Naive thymus-derived CD4-positive, alpha-beta T cell (primary cell): Measurements from ENCODE around the gene CCDC181. TPM values are rescaled to one million over a fixed set of nuclear protein-coding genes. Genes with fewer than 3 reads are reported as not detected.
"Not testable (repeated sequence)": the region's sequence is repeated elsewhere in the genome, so short reads cannot be mapped to it uniquely, and the experiment has no call there.

ENCODE experiments used
- ATAC-seq: fragments of 150-1000 bp; cut with Tn5 transposase; 2 replicates; pipeline ENCODE4 v1.10.0; 2021; ENCODE audit warnings: mild to moderate bottlenecking, moderate library complexity
- CTCF ChIA-PET: fragments of 350-600 bp; sonication (Branson Sonifier 250); formaldehyde crosslinking; loops from one replicate; lab custom pipeline; 2021; ENCODE audit warnings: antibody characterized with exemption; lab: Charles Lee
- POLR2A ChIA-PET: fragments of 350-600 bp; sonication (Branson Sonifier 250); formaldehyde crosslinking; loops from one replicate; lab custom pipeline; 2021; ENCODE audit warnings: antibody characterized with exemption, inconsistent platforms; lab: Charles Lee
- DNase-seq, 9 donors: peaks; one replicate each; pipeline versions ENCODE4 v3.0.0 to v3.0.0-alpha.2; 2020 to 2022; ENCODE audit warnings: mixed read lengths in 1 of 9
- H3K27ac ChIP-seq: one replicate; pipeline ENCODE4 v1.7.0; 2013; ENCODE audit warnings: mild to moderate bottlenecking, low read depth, low read length, moderate library complexity
- H3K27me3 ChIP-seq, 2 donors: one replicate each; pipeline ENCODE4 v1.7.0; 2013; ENCODE audit warnings: low read length in 2 of 2, mild to moderate bottlenecking in 2 of 2, moderate library complexity in 2 of 2; ENCODE audit not compliant: control insufficient read depth in 2 of 2, insufficient read depth in 2 of 2
- H3K36me3 ChIP-seq, 3 experiments: 1 replicate in 2 of 3; 2 replicates in 1 of 3; pipeline ENCODE4 v1.7.0; 2013; ENCODE audit warnings: low read length in 3 of 3, mild to moderate bottlenecking in 3 of 3, moderate library complexity in 1 of 3; ENCODE audit not compliant: insufficient read depth in 3 of 3, control insufficient read depth in 2 of 3
- H3K4me1 ChIP-seq, 2 donors: one replicate each; pipeline ENCODE4 v1.7.0; 2013; ENCODE audit warnings: low read length in 2 of 2, mild to moderate bottlenecking in 2 of 2, moderate library complexity in 1 of 2; ENCODE audit not compliant: control insufficient read depth in 2 of 2, insufficient read depth in 2 of 2
- H3K4me3 ChIP-seq: 2 replicates; pipeline ENCODE4 v1.7.0; 2013; ENCODE audit warnings: mild to moderate bottlenecking, low read length
- H3K9me3 ChIP-seq, 3 experiments: 1 replicate in 2 of 3; 2 replicates in 1 of 3; pipeline ENCODE4 v1.7.0; 2013; ENCODE audit warnings: low read length in 3 of 3; ENCODE audit not compliant: control insufficient read depth in 2 of 3
- H3K27ac Mint-ChIP-seq, 9 donors: one replicate each; pipeline ENCODE4 v1.8.0; 2020 to 2022; ENCODE audit warnings: mixed read lengths in 9 of 9, mild to moderate bottlenecking in 8 of 9, moderate library complexity in 5 of 9, inconsistent platforms in 2 of 9
- H3K27me3 Mint-ChIP-seq, 5 donors: one replicate each; pipeline ENCODE4 v1.8.0; 2021 to 2022; ENCODE audit warnings: mixed read lengths in 5 of 5, mild to moderate bottlenecking in 1 of 5
- H3K36me3 Mint-ChIP-seq, 5 donors: one replicate each; pipeline ENCODE4 v1.8.0; 2020 to 2022; ENCODE audit warnings: mixed read lengths in 5 of 5, mild to moderate bottlenecking in 3 of 5, inconsistent platforms in 1 of 5
- H3K4me1 Mint-ChIP-seq, 7 donors: one replicate each; pipeline ENCODE4 v1.8.0; 2020 to 2022; ENCODE audit warnings: mixed read lengths in 7 of 7, mild to moderate bottlenecking in 3 of 7, inconsistent platforms in 1 of 7
- H3K4me3 Mint-ChIP-seq, 10 donors: one replicate each; pipeline ENCODE4 v1.8.0; 2020 to 2022; ENCODE audit warnings: mild to moderate bottlenecking in 10 of 10, mixed read lengths in 10 of 10, moderate library complexity in 6 of 10, inconsistent platforms in 2 of 10
- H3K9me3 Mint-ChIP-seq, 11 donors: one replicate each; pipeline ENCODE4 v1.8.0; 2020 to 2022; ENCODE audit warnings: mixed read lengths in 11 of 11, mild to moderate bottlenecking in 4 of 11, inconsistent platforms in 1 of 11, moderate library complexity in 1 of 11
- intact Hi-C, 2 donors: fragments of 100-400 bp; cut with micrococcal nuclease; formaldehyde crosslinking; loops; one replicate each; pipeline ENCODE4 v1.15.1; 2023
- polyA plus RNA-seq, 2 donors: library from polyadenylated mRNA; unstranded; fragments of 300-500 nt; fragmentation: Illumina TruSeq; gene quantifications; one replicate each; pipeline ENCODE4 v1.2.3, GENCODE V29; 2021
- total RNA-seq, 6 experiments: library from RNA in 5 of 6; stranded (reverse) in 5 of 6; gene quantifications; 1 replicate in 5 of 6; 2 replicates in 1 of 6; pipeline ENCODE4 v1.2.3 and lab custom pipeline; 2021 to 2026

Gene CCDC181
- total and polyA plus RNA-seq, 7 experiments from 2014 or later: not detected

- Histone ChIP-seq H3K27ac (no peak overlapping the region), H3K36me3 (no peaks in the 10 kb centered on the region), H3K4me3 (no peak overlapping the region), H3K4me1 (no peaks in the 10 kb centered on the region), H3K9me3 (no peaks in the 10 kb centered on the region), H3K27me3 (no peaks in the 10 kb centered on the region)
- Mint-ChIP-seq H3K9me3 (peaks cover 0 to 37% (median 19%) of the 10 kb centered on the region in 11 donors), H3K4me3 (no peak overlapping the region), H3K27me3 (peaks cover 0 to 32% (median 6%) of the 10 kb centered on the region in 5 donors), H3K4me1 (no peaks in the 10 kb centered on the region), H3K27ac (no peak overlapping the region), H3K36me3 (peaks cover 0 to 7% (median under 1%) of the 10 kb centered on the region in 5 donors)
- intact Hi-C loops: no loop called here
- DNase-seq (no peak), ATAC-seq (no peak)
- ChIA-PET CTCF (no interaction called here), POLR2A (no interaction called here)
These were observed 12.3 kb downstream of the CCDC181 start for GRCh38 chr1:169414952-169415351.

DNA sequence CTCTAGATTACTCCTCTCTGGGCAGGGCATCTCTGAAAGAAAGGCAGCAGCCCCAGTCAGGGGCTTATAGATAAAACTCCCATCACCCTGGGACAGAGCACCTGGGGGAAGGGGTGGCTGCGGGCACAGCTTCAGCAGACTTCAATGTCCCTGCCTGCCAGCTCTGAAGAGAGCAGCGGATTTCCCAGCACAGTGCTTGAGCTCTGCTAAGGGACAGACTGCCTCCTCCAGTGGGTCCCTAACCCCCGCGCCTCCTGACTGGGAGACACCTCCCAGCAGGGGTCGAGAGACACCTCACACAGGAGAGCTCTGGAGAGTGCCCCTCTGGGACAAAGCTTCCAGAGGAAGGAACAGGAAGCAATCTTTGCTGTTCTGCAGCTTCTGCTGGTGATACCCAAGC is 18.9 kb downstream of the CCDC181 start:
- H3K4me3 Mint-ChIP-seq, H3K4me1 Mint-ChIP-seq, POLR2A ChIA-PET, H3K27ac Mint-ChIP-seq, ATAC-seq, H3K27me3 ChIP-seq, H3K27ac ChIP-seq, intact Hi-C loops, DNase-seq, H3K9me3 ChIP-seq, CTCF ChIA-PET, H3K4me3 ChIP-seq, H3K36me3 ChIP-seq, H3K4me1 ChIP-seq: not testable (repeated sequence)
- Mint-ChIP-seq H3K9me3 (peaks cover 10 to 98% (median 43%) of the 10 kb centered on the region in 11 donors), H3K36me3 (peaks cover 0 to 13% (median 10%) of the 10 kb centered on the region in 5 donors), H3K27me3 (peaks cover 0 to 22% (median 0%) of the 10 kb centered on the region in 5 donors)

DNA sequence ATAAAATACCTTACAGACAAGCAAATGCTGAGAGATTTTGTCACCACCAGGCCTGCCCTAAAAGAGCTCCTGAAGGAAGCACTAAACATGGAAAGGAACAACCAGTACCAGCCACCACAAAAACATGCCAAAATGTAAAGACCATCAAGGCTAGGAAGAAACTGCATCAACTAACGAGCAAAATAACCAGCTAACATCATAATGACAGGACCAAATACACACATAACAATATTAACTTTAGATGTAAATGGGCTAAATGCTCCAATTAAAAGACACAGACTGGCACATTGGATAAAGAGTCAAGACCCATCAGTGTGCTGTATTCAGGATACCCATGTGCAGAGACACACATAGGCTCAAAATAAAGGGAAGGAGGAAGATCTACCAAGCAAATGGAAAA is 24.7 kb downstream of the CCDC181 start:
- H3K27ac ChIP-seq, H3K4me3 Mint-ChIP-seq, H3K27me3 ChIP-seq, CTCF ChIA-PET, H3K4me3 ChIP-seq, DNase-seq, POLR2A ChIA-PET, ATAC-seq, H3K36me3 ChIP-seq, H3K9me3 ChIP-seq, H3K27ac Mint-ChIP-seq, intact Hi-C loops, H3K27me3 Mint-ChIP-seq, H3K4me1 Mint-ChIP-seq, H3K4me1 ChIP-seq: not testable (repeated sequence)
- Mint-ChIP-seq H3K36me3 (peaks cover 11 to 34% (median 20%) of the 10 kb centered on the region in 5 donors), H3K9me3 (peaks cover 12 to 86% (median 36%) of the 10 kb centered on the region in 11 donors)

- ChIA-PET POLR2A (no interaction called here), CTCF (no interaction called here)
These were observed 31.3 kb downstream of the CCDC181 start for GRCh38 chr1:169395955-169396354.

GRCh38 chr1:169392406-169392805 is 34.9 kb downstream of the CCDC181 start:
- intact Hi-C loops: no loop called here
- no peak for ATAC-seq
- peaks cover 0 to 13% (median 0%) of the 10 kb centered on the region in 7 donors for H3K4me1 Mint-ChIP-seq
- CTCF ChIA-PET: no interaction called here
- no peaks in the 10 kb centered on the region for H3K27me3 Mint-ChIP-seq
- H3K4me3 Mint-ChIP-seq: no peak overlapping the region
- Histone ChIP-seq H3K4me3 (no peak overlapping the region), H3K9me3 (no peaks in the 10 kb centered on the region), H3K27me3 (no peaks in the 10 kb centered on the region), H3K4me1 (no peaks in the 10 kb centered on the region), H3K36me3 (peaks cover 0 to 28% (median 0%) of the 10 kb centered on the region in 3 experiments), H3K27ac (no peak overlapping the region)
- no peak overlapping the region for H3K27ac Mint-ChIP-seq
- H3K9me3 Mint-ChIP-seq: no peaks in the 10 kb centered on the region
- DNase-seq: no peak
- H3K36me3 Mint-ChIP-seq: peaks cover 17 to 77% (median 64%) of the 10 kb centered on the region in 5 donors
- POLR2A ChIA-PET: no interaction called here

More at GRCh38 chr1:169395955-169396354, 31.3 kb downstream of the CCDC181 start:
- peaks cover 0 to 2% (median 0%) of the 10 kb centered on the region in 7 donors for H3K4me1 Mint-ChIP-seq
- Histone ChIP-seq H3K36me3 (peaks cover 0 to 17% (median 0%) of the 10 kb centered on the region in 3 experiments), H3K4me1 (no peaks in the 10 kb centered on the region), H3K4me3 (no peak overlapping the region), H3K27me3 (no peaks in the 10 kb centered on the region), H3K27ac (no peak overlapping the region), H3K9me3 (no peaks in the 10 kb centered on the region)
- ATAC-seq: no peak
- peaks cover 4 to 62% (median 62%) of the 10 kb centered on the region in 5 donors for H3K36me3 Mint-ChIP-seq
- peak overlapping the region in 1 of 9 donors; percentile 31 for H3K27ac Mint-ChIP-seq
- peaks cover 0 to 23% (median 9%) of the 10 kb centered on the region in 11 donors for H3K9me3 Mint-ChIP-seq
- H3K4me3 Mint-ChIP-seq: no peak overlapping the region
- no peak for DNase-seq
- intact Hi-C loops: no loop called here
- H3K27me3 Mint-ChIP-seq: no peaks in the 10 kb centered on the region

- no peak overlapping the region for H3K27ac Mint-ChIP-seq
- no peaks in the 10 kb centered on the region for H3K4me1 ChIP-seq
- ChIA-PET CTCF (no interaction called here), POLR2A (no interaction called here)
- ATAC-seq (no peak), DNase-seq (no peak)
- H3K9me3 Mint-ChIP-seq: no peaks in the 10 kb centered on the region
- H3K4me3 ChIP-seq: no peak overlapping the region
- H3K27ac ChIP-seq: no peak overlapping the region
- H3K36me3 ChIP-seq: peaks cover 0 to 43% (median under 1%) of the 10 kb centered on the region in 3 experiments
- H3K27me3 Mint-ChIP-seq: no peaks in the 10 kb centered on the region
- H3K27me3 ChIP-seq: no peaks in the 10 kb centered on the region
- no peak overlapping the region for H3K4me3 Mint-ChIP-seq
- no peaks in the 10 kb centered on the region for H3K9me3 ChIP-seq
- peaks cover 26 to 73% (median 59%) of the 10 kb centered on the region in 5 donors for H3K36me3 Mint-ChIP-seq
- intact Hi-C loops: no loop called here
- H3K4me1 Mint-ChIP-seq: peaks cover 0 to 13% (median 0%) of the 10 kb centered on the region in 7 donors
These were observed 37.0 kb downstream of the CCDC181 start for GRCh38 chr1:169390303-169390702.

- no peak overlapping the region for H3K4me3 Mint-ChIP-seq
- H3K36me3 Mint-ChIP-seq: peaks cover 26 to 49% (median 45%) of the 10 kb centered on the region in 5 donors
- no peaks in the 10 kb centered on the region for H3K9me3 ChIP-seq
- ATAC-seq: no peak
- no peaks in the 10 kb centered on the region for H3K4me1 ChIP-seq
- H3K27me3 ChIP-seq: no peaks in the 10 kb centered on the region
- intact Hi-C loops: no loop called here
- H3K4me3 ChIP-seq: no peak overlapping the region
- H3K9me3 Mint-ChIP-seq: no peaks in the 10 kb centered on the region
- peaks cover 0 to 13% (median 0%) of the 10 kb centered on the region in 7 donors for H3K4me1 Mint-ChIP-seq
- H3K27ac Mint-ChIP-seq: no peak overlapping the region
- peaks cover 9 to 57% (median 16%) of the 10 kb centered on the region in 3 experiments for H3K36me3 ChIP-seq
- H3K27me3 Mint-ChIP-seq: no peaks in the 10 kb centered on the region
- no peak overlapping the region for H3K27ac ChIP-seq
- ChIA-PET POLR2A (no interaction called here), CTCF (no interaction called here)
- no peak for DNase-seq
These were observed 39.9 kb downstream of the CCDC181 start for GRCh38 chr1:169387399-169387798.
